K562 (cell line): ENCODE results near the gene LAPTM5. TPM values are rescaled to one million over a fixed set of nuclear protein-coding genes. Genes with fewer than 3 reads are reported as not detected.
A peak's percentile ranks its signal among the peaks of the same experiment; 100 is the strongest.

ENCODE experiments used
- CTCFL ChIP-seq: IDR thresholded peaks from 2 replicates; pipeline ENCODE4 v1.6.1; 2011; ENCODE audit warnings: borderline replicate concordance, low read depth, mild to moderate bottlenecking, moderate library complexity, low read length; ENCODE audit not compliant: insufficient read depth, poor library complexity, severe bottlenecking
- E2F8 ChIP-seq: fragments of 450-650 bp; IDR thresholded peaks from 2 replicates; pipeline ENCODE4 v1.7.1; 2018; ENCODE audit warnings: mild to moderate bottlenecking, low read depth; ENCODE audit not compliant: partially characterized antibody
- KLF1 ChIP-seq: fragments of 450-650 bp; IDR thresholded peaks from 2 replicates; pipeline ENCODE4 v1.6.1; 2016; ENCODE audit warnings: missing genetic modification characterization, missing compliant biosample characterization
- LARP7 ChIP-seq: fragments of 450-650 bp; IDR thresholded peaks from 2 replicates; pipeline ENCODE4 v1.6.1; 2016
- MXI1 ChIP-seq: IDR thresholded peaks from 2 replicates; pipeline ENCODE4 v1.6.1; 2011; ENCODE audit warnings: low read depth, mild to moderate bottlenecking, improper control_type of control experiment, low read length
- MYNN ChIP-seq, 2 experiments: sonication (generic); formaldehyde crosslinking in 1 of 2; IDR thresholded peaks; 2 replicates each; pipeline versions ENCODE4 v1.5.0 to v1.6.1; 2016 to 2020; ENCODE audit warnings: antibody characterized with exemption in 1 of 2, missing genetic modification reagents in 1 of 2
- NR2C1 ChIP-seq, 2 experiments: fragments of 450-650 bp; IDR thresholded peaks; 2 replicates each; pipeline ENCODE4 v1.6.1; 2017; ENCODE audit warnings: mild to moderate bottlenecking in 2 of 2, antibody characterized with exemption in 1 of 2, inconsistent platforms in 1 of 2, missing compliant biosample characterization in 1 of 2, missing genetic modification characterization in 1 of 2
- NR4A1 ChIP-seq, 2 experiments: fragments of 250-450 bp in 1 of 2; fragments of 450-650 bp in 1 of 2; sonication (Bioruptor Pico) in 1 of 2; IDR thresholded peaks; 2 replicates each; pipeline versions ENCODE4 v1.4.0 to v1.6.1; 2016 to 2020; ENCODE audit warnings: mild to moderate bottlenecking in 2 of 2, missing compliant biosample characterization in 1 of 2, missing genetic modification characterization in 1 of 2, moderate library complexity in 1 of 2
- OTX1 ChIP-seq: fragments of 450-650 bp; formaldehyde crosslinking; IDR thresholded peaks from 2 replicates; pipeline ENCODE4 v1.4.0; 2022; ENCODE audit warnings: mild to moderate bottlenecking
- PHF21A ChIP-seq: fragments of 450-650 bp; IDR thresholded peaks from 2 replicates; pipeline ENCODE4 v1.6.1; 2017; ENCODE audit warnings: low read depth, borderline replicate concordance
- THRB ChIP-seq: fragments of 450-650 bp; formaldehyde crosslinking; conservative IDR thresholded peaks from 2 replicates; pipeline ENCODE4 v1.4.0; 2022; ENCODE audit warnings: mild to moderate bottlenecking, missing genetic modification characterization
- XRCC3 ChIP-seq: fragments of 450-650 bp; IDR thresholded peaks from 2 replicates; pipeline ENCODE4 v1.6.1; 2017; ENCODE audit warnings: mild to moderate bottlenecking, moderate library complexity
- ZBED1 ChIP-seq: IDR thresholded peaks from 2 replicates; pipeline ENCODE4 v1.6.1; 2014
- ZNF184 ChIP-seq: sonication (generic); formaldehyde crosslinking; IDR thresholded peaks from 2 replicates; pipeline ENCODE4 v1.5.0; 2020; ENCODE audit warnings: missing genetic modification reagents
- ZNF512 ChIP-seq: IDR thresholded peaks from 2 replicates; pipeline ENCODE4 v1.6.1; 2016; ENCODE audit warnings: missing genetic modification characterization, missing compliant biosample characterization
- ZNF639 ChIP-seq, 2 experiments: fragments of 200-800 bp in 1 of 2; sonication (Bioruptor generic) in 1 of 2; sonication (generic) in 1 of 2; formaldehyde crosslinking in 1 of 2; IDR thresholded peaks in 1 of 2; conservative IDR thresholded peaks in 1 of 2; 2 replicates each; pipeline versions ENCODE4 v1.5.0 to v1.6.1; 2016 to 2020; ENCODE audit warnings: missing compliant biosample characterization in 1 of 2, missing genetic modification characterization in 1 of 2, missing genetic modification reagents in 1 of 2
- polyA plus RNA-seq, 8 experiments: library from polyadenylated mRNA; depleted of rRNA in 4 of 8; stranded (reverse) in 5 of 8; unstranded in 3 of 8; fragments of >200 nt; fragmentation: Nextera tagmentation in 2 of 8; fragmentation: Illumina TruSeq in 1 of 8; extraction: Ambion mirVana in 2 of 8; extraction: Trizol in 1 of 8; gene quantifications; 2 replicates each; pipeline versions ENCODE4 v1.2.1 to v1.2.3, GENCODE V29; 2011 to 2014; ENCODE audit warnings: inconsistent platforms in 1 of 8, missing spikeins in 1 of 8
- total RNA-seq, 7 experiments: library from RNA; depleted of rRNA in 6 of 7; stranded (reverse); fragments of >200 nt in 6 of 7; fragmentation: Illumina TruSeq in 2 of 7; extraction: Trizol in 2 of 7; gene quantifications; 2 replicates each; pipeline versions ENCODE4 v1.2.1 to v1.2.3, GENCODE V29; 2011 to 2021; ENCODE audit warnings: low replicate concordance in 1 of 7

LAPTM5 gene
- total and polyA plus RNA-seq, 9 of the 15 experiments (the other 6 are each of a cell fraction or from before 2014, with no cell fraction given), result 2.4 to 47.3 (median 20.3) TPM

- TF ChIP-seq NR4A1 (CRISPR knock-in tag; IDR thresholded peaks at IDR 0.05) (peak; percentile 96; the same call in 1 of the 2 replicates), NR4A1 (tag; IDR thresholded peaks at IDR 0.05) (peak; percentile 94), NR2C1 (IDR thresholded peaks at IDR 0.05) (no peak), NR2C1 (tag; IDR thresholded peaks at IDR 0.05) (peak; percentile 33; the same call in 1 of the 2 replicates), ZNF639 (CRISPR knock-in tag; conservative IDR thresholded peaks at IDR 0.05 in 1 of 2, IDR thresholded peaks at IDR 0.05 in 1 of 2) (peak in 1 of 2 experiments; percentile 95; a peak in 2 of 4 replicates), PHF21A (peak; percentile 47; the same call in 1 of the 2 replicates), ZBED1 (0 out of 2 replicates have a peak, but pooled peaks have one; percentile 55), ZNF512 (tag) (no peak), KLF1 (peak; percentile 65), MYNN (IDR thresholded peaks at IDR 0.05) (peak; percentile 67; the same call in 1 of the 2 replicates), MYNN (CRISPR knock-in tag; IDR thresholded peaks at IDR 0.05) (no peak), E2F8 (peak; percentile 55), CTCFL (peak; percentile 84), OTX1 (peak; percentile 96), LARP7 (peak; percentile 10; the same call in 1 of the 2 replicates), THRB (CRISPR knock-in tag) (peak; percentile 89; the same call in 1 of the 2 replicates), MXI1 (peak; percentile 28; the same call in 1 of the 2 replicates), XRCC3 (no peak), ZNF184 (CRISPR knock-in tag) (no peak)
Observed at GRCh38 chr1:30718636-30719405, 38.8 kb downstream of the LAPTM5 start (continued).
